ENCODE data around the gene DCC. TPM values are rescaled to one million over a fixed set of nuclear protein-coding genes. Genes with fewer than 3 reads are reported as not detected.

The DCC gene
- total RNA-seq, 4 donors from 2014 or later: 0.84 to 1.2 TPM; not detected in 2

GRCh38 chr18:52963481-52963880, 623.5 kb downstream of the DCC start:
- no peak overlapping the region for H3K27ac ChIP-seq
- no peak for TF ChIP-seq EP300 (IDR thresholded peaks at IDR 0.05)
- no peak for TF ChIP-seq POLR2A (IDR thresholded peaks at IDR 0.05)
- TF ChIP-seq CTCF (IDR thresholded peaks at IDR 0.05): no peak
- no peaks in the 10 kb centered on the region for H3K27me3 ChIP-seq
- peaks cover 0 to 5% (median 1%) of the 10 kb centered on the region in 4 donors for H3K9me3 ChIP-seq
- H3K4me3 ChIP-seq: no peak overlapping the region
- no peaks in the 10 kb centered on the region for H3K36me3 ChIP-seq
- H3K4me1 ChIP-seq: no peaks in the 10 kb centered on the region
- WGBS, 2 donors: 72 to 77% methylated on average over 2 of the region's 2 CpGs
- no peak for DNase-seq (ENCODE audit: low spot score in 2 of 2)

DNA sequence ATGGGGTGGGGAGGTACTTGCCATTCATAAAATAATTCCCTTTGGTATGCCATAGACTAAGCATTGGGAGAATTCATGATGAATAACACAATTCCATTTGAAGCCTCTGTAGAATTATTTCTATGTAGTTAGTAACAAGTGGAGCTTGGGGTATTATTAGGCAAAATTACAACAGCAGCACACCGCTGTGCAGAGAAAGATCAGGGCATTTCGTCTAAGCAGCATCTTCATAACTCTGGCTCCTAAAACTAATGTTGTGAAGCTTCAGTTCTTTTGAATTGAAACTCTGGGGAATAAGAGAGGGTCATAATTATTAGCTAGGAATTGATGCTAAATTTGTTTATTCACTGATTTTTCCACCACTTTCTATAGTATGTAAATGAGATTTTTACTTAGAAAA, 630.7 kb downstream of the DCC start:
- Histone ChIP-seq H3K4me1 (no peaks in the 10 kb centered on the region), H3K9me3 (no peaks in the 10 kb centered on the region), H3K36me3 (no peaks in the 10 kb centered on the region), H3K27me3 (no peaks in the 10 kb centered on the region), H3K4me3 (no peak overlapping the region), H3K27ac (no peak overlapping the region)
- 73 to 74% methylated on average over 2 of the region's 2 CpGs for WGBS, 2 donors
- TF ChIP-seq EP300 (IDR thresholded peaks at IDR 0.05): no peak
- no peak for TF ChIP-seq POLR2A (IDR thresholded peaks at IDR 0.05)
- TF ChIP-seq CTCF (IDR thresholded peaks at IDR 0.05): no peak
- DNase-seq (ENCODE audit: low spot score in 2 of 2): no peak

- no peaks in the 10 kb centered on the region for H3K4me1 ChIP-seq
- H3K27ac ChIP-seq: no peak overlapping the region
- TF ChIP-seq CTCF (IDR thresholded peaks at IDR 0.05) (no peak), EP300 (IDR thresholded peaks at IDR 0.05) (no peak)
- H3K4me3 ChIP-seq: no peak overlapping the region
- no peaks in the 10 kb centered on the region for H3K36me3 ChIP-seq
- WGBS, 2 donors: 64 to 76% methylated on average over 2 of the region's 2 CpGs
- no peak for DNase-seq (ENCODE audit: low spot score in 2 of 2)
- no peaks in the 10 kb centered on the region for H3K9me3 ChIP-seq
- H3K27me3 ChIP-seq: no peaks in the 10 kb centered on the region
Measured at GRCh38 chr18:52971097-52971496, 631.1 kb downstream of the DCC start.

DNA sequence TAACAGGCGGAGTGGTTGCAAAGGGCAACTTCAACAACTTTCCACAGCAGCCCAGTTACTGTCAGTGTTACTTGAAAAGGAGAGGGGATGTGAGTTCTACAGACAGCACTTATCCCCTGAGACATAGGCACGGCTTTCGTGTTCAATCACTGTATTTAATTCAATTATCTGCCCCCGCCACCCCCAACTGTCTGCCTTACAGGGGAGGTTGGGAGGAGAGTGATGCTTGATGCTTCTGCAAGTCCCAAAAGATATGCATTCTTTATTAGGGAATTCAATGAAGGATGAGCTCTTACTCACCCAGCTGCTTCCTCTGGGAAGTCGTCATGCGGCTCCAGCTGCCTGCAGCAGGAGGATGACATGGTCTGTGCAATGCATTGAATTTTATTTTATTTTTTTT, 639.9 kb downstream of the DCC start:
- Histone ChIP-seq H3K27ac (no peak overlapping the region), H3K4me1 (no peaks in the 10 kb centered on the region), H3K4me3 (no peak overlapping the region), H3K36me3 (no peaks in the 10 kb centered on the region), H3K9me3 (no peaks in the 10 kb centered on the region), H3K27me3 (no peaks in the 10 kb centered on the region)
- TF ChIP-seq CTCF (IDR thresholded peaks at IDR 0.05) (no peak), POLR2A (IDR thresholded peaks at IDR 0.05) (no peak)
- no peak for DNase-seq (ENCODE audit: low spot score in 2 of 2)
- WGBS, 2 donors: 60 to 71% methylated on average over 6 of the region's 6 CpGs

DNA sequence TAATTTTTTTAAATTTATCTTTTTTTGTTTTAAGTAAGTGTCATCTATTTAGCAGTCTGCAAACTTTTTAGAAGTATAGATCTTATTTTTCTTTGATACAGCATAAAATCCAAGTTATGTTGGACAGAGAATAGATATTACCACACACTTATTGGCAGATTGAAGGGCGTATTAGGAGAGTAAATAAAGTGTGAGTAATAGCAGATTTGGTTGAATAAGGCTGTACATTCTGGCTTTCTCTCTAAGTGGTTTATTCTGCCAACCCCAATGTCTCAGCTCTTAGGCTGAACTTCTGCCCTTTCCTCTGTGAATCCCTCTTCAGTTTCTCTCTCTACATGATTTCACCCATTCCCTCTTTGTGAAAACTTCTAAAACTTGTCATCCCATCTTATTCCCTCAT, 651.2 kb downstream of the DCC start:
- no peak overlapping the region for H3K4me3 ChIP-seq
- no peak for TF ChIP-seq EP300 (IDR thresholded peaks at IDR 0.05)
- TF ChIP-seq CTCF (IDR thresholded peaks at IDR 0.05): no peak
- no peak for TF ChIP-seq POLR2A (IDR thresholded peaks at IDR 0.05)
- 67 to 72% methylated on average over 1 of the region's 1 CpG for WGBS, 2 donors

More for the DNA sequence above, 651.2 kb downstream of the DCC start:
- Histone ChIP-seq H3K27me3 (no peaks in the 10 kb centered on the region), H3K4me1 (no peaks in the 10 kb centered on the region), H3K36me3 (no peaks in the 10 kb centered on the region), H3K27ac (no peak overlapping the region), H3K9me3 (no peaks in the 10 kb centered on the region)
- no peak for DNase-seq (ENCODE audit: low spot score in 2 of 2)

Data from tibial nerve (tissue), 4 donors.